Ovary (tissue), 3 donors: ENCODE data around the gene PPP6R3.

Source experiments
- POLR2A ChIP-seq: fragments of 450-650 bp; IDR thresholded peaks from one replicate; pipeline ENCODE4 v1.6.1; 2017; ENCODE audit warnings: antibody characterized with exemption, mild to moderate bottlenecking, moderate library complexity
- TF ChIP-seq, protein P1 (sequence below), 3 donors: fragments of 450-650 bp in 2 of 3; fragments of 200-600 bp in 1 of 3; IDR thresholded peaks; one replicate each; pipeline versions ENCODE4 v1.5.1 to v1.8.0; 2016 to 2022; ENCODE audit warnings: antibody characterized with exemption in 3 of 3, mild to moderate bottlenecking in 1 of 3
- donor health status: DM: no; HTN: no; CAD: no.

- TF ChIP-seq, protein P1, sequence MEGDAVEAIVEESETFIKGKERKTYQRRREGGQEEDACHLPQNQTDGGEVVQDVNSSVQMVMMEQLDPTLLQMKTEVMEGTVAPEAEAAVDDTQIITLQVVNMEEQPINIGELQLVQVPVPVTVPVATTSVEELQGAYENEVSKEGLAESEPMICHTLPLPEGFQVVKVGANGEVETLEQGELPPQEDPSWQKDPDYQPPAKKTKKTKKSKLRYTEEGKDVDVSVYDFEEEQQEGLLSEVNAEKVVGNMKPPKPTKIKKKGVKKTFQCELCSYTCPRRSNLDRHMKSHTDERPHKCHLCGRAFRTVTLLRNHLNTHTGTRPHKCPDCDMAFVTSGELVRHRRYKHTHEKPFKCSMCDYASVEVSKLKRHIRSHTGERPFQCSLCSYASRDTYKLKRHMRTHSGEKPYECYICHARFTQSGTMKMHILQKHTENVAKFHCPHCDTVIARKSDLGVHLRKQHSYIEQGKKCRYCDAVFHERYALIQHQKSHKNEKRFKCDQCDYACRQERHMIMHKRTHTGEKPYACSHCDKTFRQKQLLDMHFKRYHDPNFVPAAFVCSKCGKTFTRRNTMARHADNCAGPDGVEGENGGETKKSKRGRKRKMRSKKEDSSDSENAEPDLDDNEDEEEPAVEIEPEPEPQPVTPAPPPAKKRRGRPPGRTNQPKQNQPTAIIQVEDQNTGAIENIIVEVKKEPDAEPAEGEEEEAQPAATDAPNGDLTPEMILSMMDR (IDR thresholded peaks at IDR 0.05): no peak
- TF ChIP-seq POLR2A: no peak
Observed at GRCh38 chr11:68481579-68482240, 21.2 kb downstream of the PPP6R3 start.
